Keratinocyte (primary cell): Measurements from ENCODE around the gene MLX. TPM values are rescaled to one million over a fixed set of nuclear protein-coding genes. Genes with fewer than 3 reads are reported as not detected.

Experiments used
- DNase-seq: peaks from one replicate; pipeline ENCODE4 v3.0.0-alpha.2; 2011; ENCODE audit warnings: low read depth, missing footprints, low spot score
- FAIRE-seq: peaks from 2 replicates; lab custom pipeline; 2011; peaks lifted over from hg19 to GRCh38; lab: Jason Lieb, UNC
- H2AFZ ChIP-seq: 2 replicates; pipeline ENCODE4 v1.6.0; 2012; ENCODE audit warnings: low read length, control low read depth, inconsistent platforms; ENCODE audit not compliant: control insufficient read depth
- H3K27ac ChIP-seq: 2 replicates; pipeline ENCODE4 v1.5.1; 2011; ENCODE audit warnings: low read length; ENCODE audit not compliant: control insufficient read depth, insufficient read depth
- H3K27me3 ChIP-seq: 3 replicates; pipeline ENCODE4 v1.6.0; 2011; ENCODE audit warnings: low read length; ENCODE audit not compliant: control insufficient read depth, insufficient read depth; ENCODE audit errors: extremely low read depth
- H3K36me3 ChIP-seq, 2 experiments: 2 replicates in 1 of 2; 3 replicates in 1 of 2; pipeline ENCODE4 v1.5.1; 2011; ENCODE audit warnings: low read length in 2 of 2, mild to moderate bottlenecking in 1 of 2; ENCODE audit not compliant: control insufficient read depth in 2 of 2, insufficient read depth in 2 of 2; ENCODE audit errors: extremely low read depth in 1 of 2
- H3K4me1 ChIP-seq: 3 replicates; pipeline ENCODE4 v1.5.1; 2011; ENCODE audit warnings: low read length; ENCODE audit not compliant: control insufficient read depth, insufficient read depth; ENCODE audit errors: extremely low read depth
- H3K4me2 ChIP-seq: 3 replicates; pipeline ENCODE4 v1.6.0; 2011; ENCODE audit warnings: low read depth, low read length; ENCODE audit not compliant: control insufficient read depth, insufficient read depth; ENCODE audit errors: extremely low read depth
- H3K4me3 ChIP-seq, 3 experiments: fragments of 200-600 bp in 1 of 3; sonication (generic) in 1 of 3; 2 replicates in 2 of 3; 3 replicates in 1 of 3; pipeline ENCODE4 v1.5.1; 2011 to 2016; ENCODE audit warnings: low read length in 3 of 3, mild to moderate bottlenecking in 3 of 3, control low read depth in 2 of 3, inconsistent platforms in 1 of 3, low read depth in 1 of 3, mixed read lengths in 1 of 3, mixed run types in 1 of 3, moderate library complexity in 1 of 3; ENCODE audit not compliant: control insufficient read depth in 2 of 3, insufficient read depth in 2 of 3; ENCODE audit errors: extremely low read depth in 1 of 3
- H3K79me2 ChIP-seq: 2 replicates; pipeline ENCODE4 v1.6.0; 2012; ENCODE audit warnings: low read length; ENCODE audit not compliant: control insufficient read depth, insufficient read depth
- H3K9ac ChIP-seq: 3 replicates; pipeline ENCODE4 v1.6.0; 2011; ENCODE audit warnings: low read length; ENCODE audit not compliant: control insufficient read depth, insufficient read depth; ENCODE audit errors: extremely low read depth
- H3K9me1 ChIP-seq: 3 replicates; pipeline ENCODE4 v1.6.0; 2011; ENCODE audit warnings: low read length; ENCODE audit not compliant: control insufficient read depth, insufficient read depth; ENCODE audit errors: extremely low read depth
- H3K9me3 ChIP-seq: 2 replicates; pipeline ENCODE4 v1.5.1; 2012; ENCODE audit warnings: low read depth, low read length; ENCODE audit not compliant: control insufficient read depth
- H4K20me1 ChIP-seq: 3 replicates; pipeline ENCODE4 v1.6.0; 2011; ENCODE audit warnings: low read length; ENCODE audit not compliant: control insufficient read depth, insufficient read depth; ENCODE audit errors: extremely low read depth
- EZH2 ChIP-seq: IDR thresholded peaks from one replicate; pipeline ENCODE4 v1.6.1; 2012; ENCODE audit warnings: inconsistent platforms, mild to moderate bottlenecking, low read length, moderate library complexity
- dilution Hi-C: fragments of 300-500 bp; cut with MboI; formaldehyde crosslinking; loops from one replicate; pipeline ENCODE4 v1.7.0; 2020; ENCODE audit warnings: low sequenced_read_pairs; ENCODE audit not compliant: extremely low pct_ligation_motif_present
- polyA plus RNA-seq, 5 experiments: library from polyadenylated mRNA; depleted of rRNA in 3 of 5; stranded (reverse) in 3 of 5; stranded (forward) in 1 of 5; unstranded in 1 of 5; fragments of >200 nt; gene quantifications; 1 replicate in 1 of 5; 2 replicates in 3 of 5; 3 replicates in 1 of 5; pipeline versions ENCODE4 v1.2.1 to v1.2.3, GENCODE V29; 2011 to 2012; ENCODE audit warnings: missing spikeins in 2 of 5, low read depth in 1 of 5, low replicate concordance in 1 of 5
- TF ChIP-seq, protein P1 (sequence below), 3 experiments: IDR thresholded peaks in 1 of 3; conservative IDR thresholded peaks in 1 of 3; optimal IDR thresholded peaks in 1 of 3; 2 replicates in 2 of 3; 3 replicates in 1 of 3; pipeline versions ENCODE3 to v1.5.1; 2011; ENCODE audit warnings: low read length in 3 of 3, mild to moderate bottlenecking in 3 of 3, moderate library complexity in 2 of 3, control low read depth in 1 of 3, inconsistent platforms in 1 of 3; ENCODE audit not compliant: insufficient read depth in 2 of 3; ENCODE audit errors: extremely low read depth in 1 of 3

MLX gene
- polyA plus RNA-seq, 1 donor (not counting 4 experiments of a cell fraction or from before 2014, with no cell fraction given), result 39.2 TPM

DNA sequence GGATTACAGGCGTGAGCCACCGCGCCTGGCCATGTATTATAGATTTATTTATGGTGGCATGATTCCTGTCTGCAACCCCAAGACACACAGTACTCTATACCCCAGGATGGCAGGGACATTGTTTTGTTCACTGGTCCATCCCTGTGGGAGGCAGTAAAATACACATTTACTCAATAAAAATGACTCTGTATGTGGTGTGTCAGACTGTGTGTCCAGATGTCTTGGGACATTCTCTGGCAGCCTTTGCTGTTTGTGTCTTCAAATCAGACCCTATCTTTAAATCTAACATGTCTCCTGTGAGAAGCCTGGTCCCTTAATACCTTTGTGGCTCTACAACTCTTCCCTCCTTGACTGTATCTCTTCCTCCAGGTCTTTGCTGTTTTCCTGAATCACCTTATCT is 6.7 kb upstream of the MLX start:
- Histone ChIP-seq H3K9ac (no peak overlapping the region), H3K27ac (no peak overlapping the region), H4K20me1 (no peaks in the 10 kb centered on the region), H2AFZ (no peak overlapping the region), H3K79me2 (peaks cover 22% of the 10 kb centered on the region), H3K4me1 (peaks cover 22% of the 10 kb centered on the region), H3K9me1 (no peaks in the 10 kb centered on the region), H3K4me2 (no peak overlapping the region), H3K9me3 (no peaks in the 10 kb centered on the region), H3K36me3 (peaks cover 6 to 16% of the 10 kb centered on the region in 2 experiments), H3K27me3 (no peaks in the 10 kb centered on the region), H3K4me3 (no peak overlapping the region)
- FAIRE-seq (no peak), DNase-seq (no peak)
- dilution Hi-C loops, result no loop called here
- TF ChIP-seq EZH2, result no peak
- TF ChIP-seq, protein P1, sequence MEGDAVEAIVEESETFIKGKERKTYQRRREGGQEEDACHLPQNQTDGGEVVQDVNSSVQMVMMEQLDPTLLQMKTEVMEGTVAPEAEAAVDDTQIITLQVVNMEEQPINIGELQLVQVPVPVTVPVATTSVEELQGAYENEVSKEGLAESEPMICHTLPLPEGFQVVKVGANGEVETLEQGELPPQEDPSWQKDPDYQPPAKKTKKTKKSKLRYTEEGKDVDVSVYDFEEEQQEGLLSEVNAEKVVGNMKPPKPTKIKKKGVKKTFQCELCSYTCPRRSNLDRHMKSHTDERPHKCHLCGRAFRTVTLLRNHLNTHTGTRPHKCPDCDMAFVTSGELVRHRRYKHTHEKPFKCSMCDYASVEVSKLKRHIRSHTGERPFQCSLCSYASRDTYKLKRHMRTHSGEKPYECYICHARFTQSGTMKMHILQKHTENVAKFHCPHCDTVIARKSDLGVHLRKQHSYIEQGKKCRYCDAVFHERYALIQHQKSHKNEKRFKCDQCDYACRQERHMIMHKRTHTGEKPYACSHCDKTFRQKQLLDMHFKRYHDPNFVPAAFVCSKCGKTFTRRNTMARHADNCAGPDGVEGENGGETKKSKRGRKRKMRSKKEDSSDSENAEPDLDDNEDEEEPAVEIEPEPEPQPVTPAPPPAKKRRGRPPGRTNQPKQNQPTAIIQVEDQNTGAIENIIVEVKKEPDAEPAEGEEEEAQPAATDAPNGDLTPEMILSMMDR (optimal IDR thresholded peaks at IDR 0.05 in 1 of 3, IDR thresholded peaks at IDR 0.05 in 1 of 3, conservative IDR thresholded peaks at IDR 0.05 in 1 of 3; ENCODE audit: extremely low read depth in 1 of 3, insufficient read depth in 2 of 3, low read length in 3 of 3), result no peak

DNA sequence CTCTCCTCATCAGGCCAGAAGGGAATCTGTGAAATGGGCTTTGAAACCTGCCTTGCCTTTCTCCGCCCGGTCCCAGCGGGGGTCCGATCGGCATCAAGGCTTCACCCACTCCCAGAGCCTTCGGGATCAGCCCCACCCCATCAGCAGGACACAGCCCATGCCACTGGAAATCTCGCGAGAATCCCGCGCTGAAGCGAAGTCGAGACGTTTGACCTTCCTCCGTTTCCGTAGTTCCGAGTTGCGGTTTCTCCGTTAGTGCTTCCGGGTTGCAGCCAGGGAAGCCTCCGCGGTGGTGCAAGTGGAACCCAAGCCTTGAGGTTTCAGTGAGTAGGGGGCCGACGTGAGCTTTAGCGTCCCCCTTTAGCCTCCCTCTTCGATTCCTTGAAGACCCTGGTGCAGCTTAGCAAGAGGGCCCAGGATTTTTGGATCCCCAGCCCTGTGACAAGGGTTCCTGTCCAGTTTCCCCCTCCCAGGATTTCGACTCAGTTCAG is 5.0 kb upstream of the MLX start, which contains the start of gene COASY:
Gene COASY (plus strand): TSS at position 252 of the 491 bp plus-strand sequence. CDS start 475 bp downstream, outside the sequence.
- Histone ChIP-seq H2AFZ (peak within 1 kb of the TSS; percentile 73), H3K4me3 (peak within 1 kb of the TSS; percentile 78 to 97 (median 96)), H3K27ac (peak within 1 kb of the TSS; percentile 88), H3K36me3 (peaks cover 10 to 28% of the 10 kb centered on the region in 2 experiments), H3K4me1 (peaks cover 27% of the 10 kb centered on the region), H3K9ac (peak within 1 kb of the TSS; percentile 94), H3K9me3 (no peaks in the 10 kb centered on the region), H3K79me2 (peaks cover 22% of the 10 kb centered on the region), H4K20me1 (no peaks in the 10 kb centered on the region), H3K27me3 (no peaks in the 10 kb centered on the region), H3K9me1 (no peaks in the 10 kb centered on the region), H3K4me2 (peak within 1 kb of the TSS; percentile 83)
- dilution Hi-C loops, result no loop called here
- TF ChIP-seq, protein P1 (optimal IDR thresholded peaks at IDR 0.05 in 1 of 3, IDR thresholded peaks at IDR 0.05 in 1 of 3, conservative IDR thresholded peaks at IDR 0.05 in 1 of 3; ENCODE audit: extremely low read depth in 1 of 3, insufficient read depth in 2 of 3, low read length in 3 of 3), result no peak
- TF ChIP-seq EZH2, result no peak
- DNase-seq (peak; percentile 82), FAIRE-seq (peak; percentile 79)
